C4-2B (cell line): ENCODE results near the gene GALNT17.

Experiments
- H3K27ac ChIP-seq: fragments of 450-650 bp; 2 replicates; pipeline ENCODE4 v1.5.1; 2017
- ZFX ChIP-seq: fragments of 450-650 bp; IDR thresholded peaks from 2 replicates; pipeline ENCODE4 v1.6.1; 2017
- TF ChIP-seq, protein P1 (sequence below): fragments of 450-650 bp; conservative IDR thresholded peaks from 2 replicates; pipeline ENCODE4 v1.5.1; 2017; ENCODE audit warnings: mild to moderate bottlenecking

Gene GALNT17

DNA sequence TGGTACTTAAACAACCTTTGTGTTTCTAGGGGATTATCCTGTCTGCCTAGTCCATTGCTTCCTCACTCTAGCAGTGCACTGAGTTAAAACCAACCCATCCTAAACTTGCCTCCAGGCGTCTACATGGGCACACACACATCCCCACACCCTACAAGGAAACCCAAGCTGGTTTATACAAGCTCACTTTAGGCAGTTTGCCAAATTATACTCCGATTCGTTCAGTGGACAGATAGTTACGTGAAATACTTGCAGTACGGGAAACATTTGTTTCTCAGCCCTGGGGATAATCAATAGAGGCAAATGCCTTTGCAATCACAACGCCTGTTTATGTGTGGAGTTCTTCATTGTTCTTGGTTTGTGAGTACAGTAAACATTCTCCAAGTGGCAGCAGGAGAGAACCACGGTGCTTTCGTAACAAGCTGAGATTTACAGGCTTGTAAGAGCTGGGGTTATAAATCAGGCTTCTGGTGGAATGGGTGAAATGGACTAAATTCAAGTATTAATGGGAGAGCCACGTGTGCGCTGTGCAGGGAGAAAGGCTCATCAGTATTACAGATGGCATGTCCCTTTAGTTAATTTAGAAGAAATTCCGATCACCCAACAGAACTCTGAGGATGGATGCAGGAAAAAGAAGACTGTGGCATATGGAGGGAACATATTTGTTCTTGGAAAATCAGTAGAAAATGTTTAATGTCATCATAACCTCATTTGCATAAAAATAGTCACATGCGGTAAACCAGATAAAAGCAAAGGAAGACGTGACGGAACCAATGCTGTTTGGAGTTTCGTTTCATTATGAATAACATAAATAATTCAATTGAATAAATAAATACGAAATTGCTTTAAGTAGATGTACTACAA, 217.1 kb downstream of the GALNT17 start:
- no peak overlapping the region for H3K27ac ChIP-seq
- TF ChIP-seq ZFX: no peak
- TF ChIP-seq, protein P1, sequence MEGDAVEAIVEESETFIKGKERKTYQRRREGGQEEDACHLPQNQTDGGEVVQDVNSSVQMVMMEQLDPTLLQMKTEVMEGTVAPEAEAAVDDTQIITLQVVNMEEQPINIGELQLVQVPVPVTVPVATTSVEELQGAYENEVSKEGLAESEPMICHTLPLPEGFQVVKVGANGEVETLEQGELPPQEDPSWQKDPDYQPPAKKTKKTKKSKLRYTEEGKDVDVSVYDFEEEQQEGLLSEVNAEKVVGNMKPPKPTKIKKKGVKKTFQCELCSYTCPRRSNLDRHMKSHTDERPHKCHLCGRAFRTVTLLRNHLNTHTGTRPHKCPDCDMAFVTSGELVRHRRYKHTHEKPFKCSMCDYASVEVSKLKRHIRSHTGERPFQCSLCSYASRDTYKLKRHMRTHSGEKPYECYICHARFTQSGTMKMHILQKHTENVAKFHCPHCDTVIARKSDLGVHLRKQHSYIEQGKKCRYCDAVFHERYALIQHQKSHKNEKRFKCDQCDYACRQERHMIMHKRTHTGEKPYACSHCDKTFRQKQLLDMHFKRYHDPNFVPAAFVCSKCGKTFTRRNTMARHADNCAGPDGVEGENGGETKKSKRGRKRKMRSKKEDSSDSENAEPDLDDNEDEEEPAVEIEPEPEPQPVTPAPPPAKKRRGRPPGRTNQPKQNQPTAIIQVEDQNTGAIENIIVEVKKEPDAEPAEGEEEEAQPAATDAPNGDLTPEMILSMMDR: no peak

DNA sequence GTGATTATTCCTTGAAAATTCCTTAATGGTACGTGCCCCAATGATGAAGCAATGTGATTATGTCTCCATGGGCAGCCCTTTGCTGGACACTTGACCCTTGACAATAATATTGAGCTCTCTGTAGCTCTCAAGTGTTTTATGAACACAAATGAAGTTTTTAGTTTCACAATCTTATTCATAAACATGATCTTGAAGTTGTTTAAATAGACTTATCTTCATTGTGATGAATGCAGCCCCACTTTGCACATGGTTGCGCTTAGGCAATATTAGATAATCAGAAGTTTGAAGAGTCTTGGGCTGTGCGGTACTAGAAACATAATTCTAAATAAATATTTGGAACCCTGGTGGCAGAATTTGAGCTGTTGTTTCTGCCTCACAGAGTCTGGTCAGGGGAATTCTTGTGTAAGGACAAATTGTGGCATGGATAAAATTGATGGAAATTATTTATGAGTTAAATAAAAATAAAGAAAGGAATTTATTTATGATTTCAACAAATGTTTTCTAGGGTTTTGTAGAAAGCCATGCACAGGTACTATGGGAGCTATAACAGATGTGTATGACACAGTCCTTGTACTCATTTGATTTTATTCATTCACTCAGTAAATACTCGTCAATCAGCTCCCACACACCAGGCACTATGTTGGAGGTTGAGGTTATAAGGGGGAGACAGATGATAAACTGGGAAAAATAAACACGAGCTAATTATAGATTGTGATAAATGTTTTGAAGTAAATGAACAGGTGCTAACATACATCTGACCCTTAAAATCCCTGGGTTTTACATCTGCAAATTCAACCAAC, 217.9 kb downstream of the GALNT17 start:
- TF ChIP-seq, protein P1: no peak
- TF ChIP-seq ZFX: no peak
- H3K27ac ChIP-seq: no peak overlapping the region

- no peak for TF ChIP-seq ZFX
- TF ChIP-seq, protein P1: no peak
- H3K27ac ChIP-seq: no peak overlapping the region
Observed at GRCh38 chr7:71350680-71351079, 218.7 kb downstream of the GALNT17 start.

DNA sequence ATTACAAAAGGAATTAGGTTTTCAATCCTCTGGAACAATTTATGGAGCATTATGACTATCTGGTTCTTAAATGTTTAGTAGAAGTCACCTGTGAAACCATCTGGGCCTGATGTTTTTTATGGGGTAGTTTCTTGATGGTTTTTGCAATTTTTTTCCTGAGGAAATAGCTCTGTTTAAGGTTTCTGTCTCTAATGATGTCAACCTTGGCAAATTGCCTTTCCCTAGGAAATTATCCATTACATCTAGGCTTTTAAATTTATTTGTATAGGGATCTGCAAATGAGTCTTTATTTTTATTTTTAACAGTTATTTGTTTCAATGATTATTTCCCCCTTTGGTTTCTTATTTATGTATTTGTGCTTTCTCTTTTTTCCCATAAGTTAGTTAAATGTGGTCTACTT, 222.8 kb downstream of the GALNT17 start:
- H3K27ac ChIP-seq: no peak overlapping the region
- TF ChIP-seq, protein P1: no peak
- TF ChIP-seq ZFX: no peak

DNA sequence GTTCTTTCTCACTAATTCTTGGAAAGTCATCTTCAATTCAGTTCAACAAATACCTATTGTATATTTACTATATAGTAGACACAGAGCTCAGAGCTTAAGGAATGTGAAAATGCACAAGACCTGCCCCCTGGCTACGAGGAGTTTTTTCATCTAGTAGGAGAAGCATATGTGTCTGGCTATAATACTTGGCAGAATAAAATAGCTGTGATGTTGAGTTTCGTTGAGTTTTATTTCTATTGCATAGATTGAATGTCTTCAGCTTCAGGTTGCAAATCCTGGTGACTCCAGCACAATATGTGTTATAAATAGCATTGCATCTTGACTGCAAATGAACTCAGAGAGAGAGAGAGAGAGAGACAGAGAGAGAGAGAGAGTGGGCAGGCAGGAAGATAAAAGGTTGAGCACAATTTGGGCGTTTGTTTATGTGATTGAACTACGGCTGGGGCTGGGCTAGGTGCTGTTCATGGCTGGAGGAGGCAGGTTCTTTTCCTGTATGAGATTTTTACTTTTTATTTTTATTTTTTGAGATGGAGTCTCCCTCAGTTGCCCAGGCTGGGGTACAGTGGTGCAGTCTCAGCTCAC, 229.6 kb downstream of the GALNT17 start:
- no peak overlapping the region for H3K27ac ChIP-seq
- TF ChIP-seq, protein P1: no peak
- TF ChIP-seq ZFX: no peak

- TF ChIP-seq, protein P1: no peak
- no peak for TF ChIP-seq ZFX
Observed at GRCh38 chr7:71362240-71362639, 230.3 kb downstream of the GALNT17 start.

GRCh38 chr7:71363223-71363622, 231.3 kb downstream of the GALNT17 start:
- no peak overlapping the region for H3K27ac ChIP-seq
- TF ChIP-seq, protein P1: no peak
- TF ChIP-seq ZFX: no peak

More at GRCh38 chr7:71362240-71362639, 230.3 kb downstream of the GALNT17 start:
- H3K27ac ChIP-seq: no peak overlapping the region
